Ramos (cell line): Measurements from ENCODE around the gene AGAP1.

ENCODE experiments used
- in situ Hi-C: fragments of 300-500 bp; cut with MboI; formaldehyde crosslinking; loops from one replicate; pipeline ENCODE4 v1.14.3; 2022; ENCODE audit warnings: low sequenced_read_pairs; ENCODE audit not compliant: unreplicated experiment

AGAP1 gene

GRCh38 chr2:235563056-235563910 lies 69.4 kb downstream of the AGAP1 start:
- in situ Hi-C loops = no loop called here

GRCh38 chr2:235564066-235564465 lies 70.2 kb downstream of the AGAP1 start:
- in situ Hi-C loops = no loop called here

DNA sequence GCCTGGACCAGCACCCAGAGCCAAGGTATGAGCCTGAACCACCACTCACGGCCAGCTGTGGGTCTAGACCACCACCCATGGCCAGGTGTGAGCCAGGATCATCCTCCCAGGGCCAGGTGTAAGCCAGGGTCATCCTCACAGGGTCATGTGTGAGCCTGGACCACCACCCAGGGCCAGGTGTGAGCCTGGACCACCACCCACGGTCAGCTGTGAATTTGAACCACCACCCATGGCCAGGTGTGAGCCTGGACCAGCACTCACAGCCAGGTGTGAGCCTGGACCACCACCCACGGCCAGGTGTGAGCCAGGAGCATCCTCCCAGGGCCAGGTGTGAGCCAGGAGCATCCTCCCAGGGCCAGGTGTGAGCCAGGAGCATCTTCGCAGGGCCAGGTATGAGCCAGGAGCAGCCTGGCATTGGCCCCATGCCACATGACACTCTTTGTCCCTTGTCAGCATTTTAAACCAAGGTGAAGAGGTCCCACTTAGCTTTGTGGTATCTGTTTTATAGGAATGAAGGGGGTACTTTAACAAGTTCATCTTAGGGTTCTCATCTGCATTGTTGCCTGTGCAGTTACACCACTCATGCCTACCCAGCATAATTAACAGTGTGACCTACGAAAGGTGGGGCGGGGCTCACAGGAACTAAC lies 71.2 kb downstream of the AGAP1 start:
- in situ Hi-C loops = no loop called here

- in situ Hi-C loops = no loop called here
Observed at GRCh38 chr2:235566415-235566814, 72.6 kb downstream of the AGAP1 start.

DNA sequence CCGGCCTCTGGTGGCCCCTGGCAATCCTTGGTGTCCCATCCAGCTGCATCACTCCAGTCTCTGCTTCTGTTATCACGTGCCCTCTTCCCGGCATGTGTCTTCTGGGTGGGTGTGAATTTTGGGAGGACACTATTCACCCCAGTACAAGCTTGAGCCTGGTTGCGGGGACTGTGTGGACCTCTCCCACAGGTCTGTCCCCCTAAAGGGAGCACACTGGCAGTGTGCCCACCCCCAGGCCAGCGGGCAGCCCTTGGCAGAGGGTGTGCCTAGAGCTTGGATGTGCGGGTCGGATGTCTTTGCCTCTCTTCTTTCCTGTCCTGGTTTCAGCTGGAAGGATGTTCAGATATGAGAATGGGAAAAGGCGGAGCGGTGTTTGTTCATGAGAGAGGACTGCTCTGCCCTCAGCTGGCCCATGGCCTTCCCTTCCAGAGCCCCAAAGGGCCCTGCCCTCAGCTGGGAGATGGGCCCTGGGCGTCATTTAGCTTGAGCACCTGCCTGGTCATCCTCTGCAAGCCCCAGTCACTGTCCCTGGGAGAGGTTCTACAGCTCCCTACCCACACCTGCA lies 73.2 kb downstream of the AGAP1 start:
- in situ Hi-C loops = no loop called here

GRCh38 chr2:235567842-235568241 lies 74.0 kb downstream of the AGAP1 start:
- in situ Hi-C loops = no loop called here

GRCh38 chr2:235568431-235568830 lies 74.6 kb downstream of the AGAP1 start:
- in situ Hi-C loops = no loop called here

DNA sequence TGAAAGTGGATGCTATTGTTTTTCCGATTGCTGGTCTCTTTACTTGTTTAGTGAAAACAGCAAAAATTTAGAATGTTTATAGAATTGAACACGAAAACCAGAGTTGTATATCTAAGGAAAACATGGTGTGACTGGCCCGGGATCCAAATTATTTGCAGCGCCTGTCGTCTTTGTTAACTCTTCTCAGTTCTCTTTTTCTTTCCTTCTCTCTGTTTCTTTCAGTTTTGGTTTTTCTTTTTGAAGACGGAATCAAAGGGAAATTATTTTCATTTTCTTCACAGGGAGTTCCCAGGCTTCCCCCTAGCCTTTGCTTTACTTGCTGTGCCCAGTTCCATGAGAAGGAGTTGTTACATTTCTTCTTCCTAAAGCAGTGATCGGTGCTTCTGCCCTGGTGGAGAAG lies 76.0 kb downstream of the AGAP1 start:
- in situ Hi-C loops = no loop called here

DNA sequence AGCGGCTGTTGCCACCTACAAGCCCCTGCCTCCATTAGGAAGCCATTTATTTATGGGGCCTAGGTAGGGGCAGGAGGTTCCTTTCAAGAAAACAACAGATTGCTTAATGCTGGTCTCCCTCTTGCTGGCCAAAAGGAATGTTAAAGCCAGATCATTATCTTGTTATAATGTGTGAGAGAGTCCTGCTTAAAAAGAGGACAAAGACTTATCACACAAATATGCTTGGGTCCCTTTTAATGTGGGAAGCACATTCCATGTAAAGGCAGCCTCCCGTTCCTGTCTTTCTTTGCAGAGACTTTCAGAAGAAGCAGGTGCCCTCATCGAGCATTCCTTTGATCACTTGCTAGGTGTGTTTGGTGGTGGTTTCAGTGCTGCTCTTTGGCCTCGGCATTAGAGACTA lies 76.4 kb downstream of the AGAP1 start:
- in situ Hi-C loops = no loop called here

DNA sequence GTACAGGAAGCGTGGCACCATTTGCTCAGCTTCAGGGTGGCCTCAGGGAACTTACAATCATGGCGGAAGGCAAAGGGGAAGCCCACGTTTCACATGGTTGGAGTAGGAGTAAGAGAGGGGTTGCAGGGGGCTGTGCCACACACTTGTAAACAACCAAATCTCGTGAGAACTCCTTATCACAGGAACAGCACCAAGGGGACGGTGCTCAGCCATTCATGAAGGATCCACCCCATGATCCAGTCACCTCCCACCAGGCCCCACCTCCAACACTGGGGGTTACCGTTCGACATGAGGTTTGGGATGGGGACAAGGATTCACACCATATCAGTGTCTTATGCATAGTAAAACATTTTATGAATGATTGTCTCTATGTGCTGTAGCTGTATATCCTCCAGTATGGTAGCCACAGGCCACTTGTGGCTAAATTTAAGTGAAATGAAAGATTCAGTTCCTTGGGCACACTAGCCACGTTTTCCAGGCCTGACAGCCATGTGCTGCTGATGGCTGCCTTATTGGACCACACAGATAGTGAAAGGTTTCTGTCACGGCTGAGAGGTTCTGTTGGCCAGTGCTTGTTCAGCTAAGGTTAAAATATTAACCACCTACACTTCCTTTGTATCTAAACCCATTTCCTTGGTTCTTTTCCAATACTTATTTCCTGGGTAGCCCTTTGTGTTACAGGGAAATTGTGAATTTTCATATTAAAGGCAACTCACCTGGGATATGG lies 77.3 kb downstream of the AGAP1 start:
- in situ Hi-C loops = no loop called here

- in situ Hi-C loops = no loop called here
Observed at GRCh38 chr2:235572592-235572991, 78.7 kb downstream of the AGAP1 start.

GRCh38 chr2:235573331-235574221 lies 79.7 kb downstream of the AGAP1 start:
- in situ Hi-C loops = no loop called here

- in situ Hi-C loops = no loop called here
Observed at GRCh38 chr2:235575431-235575830, 81.6 kb downstream of the AGAP1 start.

- in situ Hi-C loops = no loop called here
Observed at GRCh38 chr2:235575904-235576303, 82.1 kb downstream of the AGAP1 start.

GRCh38 chr2:235576337-235576910 lies 82.6 kb downstream of the AGAP1 start:
- in situ Hi-C loops = no loop called here

DNA sequence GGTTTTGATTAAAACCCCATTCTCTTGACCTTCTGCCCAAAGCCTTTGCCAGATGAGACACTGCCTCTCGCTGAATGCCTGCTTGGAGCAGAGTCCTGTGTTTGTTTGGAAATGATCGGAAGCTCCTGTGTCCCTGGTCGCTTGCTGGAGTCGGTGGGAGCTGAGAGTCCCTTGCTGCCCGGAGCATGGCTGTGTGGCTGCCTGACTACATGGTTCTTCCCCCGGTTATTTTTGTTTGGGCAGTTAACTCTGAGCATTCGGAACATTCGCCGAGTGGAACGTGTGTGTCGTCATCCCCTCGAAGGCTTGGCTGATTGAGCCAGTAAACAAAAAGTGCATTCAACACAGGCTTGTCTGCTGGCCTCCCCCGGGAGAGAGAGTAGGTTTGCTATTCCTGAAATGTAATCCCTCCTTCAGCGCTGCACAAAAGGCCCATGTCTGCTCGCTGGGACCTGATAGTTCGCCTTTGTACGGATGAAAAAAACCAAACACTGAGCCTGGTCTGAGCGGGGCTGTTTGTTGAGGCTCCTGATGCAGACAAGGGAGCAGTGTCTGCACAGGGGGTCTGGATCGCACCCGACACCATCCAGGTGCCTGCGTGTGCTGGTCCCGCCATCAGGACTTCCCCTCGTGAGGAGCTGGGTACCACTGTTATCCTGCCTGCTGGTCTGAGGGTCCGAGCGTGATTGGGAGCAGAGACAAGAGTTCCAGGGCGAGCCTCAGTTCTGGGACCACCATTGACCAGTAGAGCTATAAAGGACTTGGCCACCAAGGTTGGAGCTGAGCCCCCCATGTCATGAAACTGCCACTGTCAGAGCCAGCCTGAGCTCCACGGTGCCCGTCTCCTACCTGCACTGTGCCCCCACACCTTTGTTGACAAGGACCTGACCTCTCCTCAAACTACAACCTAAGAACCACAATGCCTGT lies 83.8 kb downstream of the AGAP1 start:
- in situ Hi-C loops = no loop called here

GRCh38 chr2:235579128-235579527 lies 85.3 kb downstream of the AGAP1 start:
- in situ Hi-C loops = no loop called here

DNA sequence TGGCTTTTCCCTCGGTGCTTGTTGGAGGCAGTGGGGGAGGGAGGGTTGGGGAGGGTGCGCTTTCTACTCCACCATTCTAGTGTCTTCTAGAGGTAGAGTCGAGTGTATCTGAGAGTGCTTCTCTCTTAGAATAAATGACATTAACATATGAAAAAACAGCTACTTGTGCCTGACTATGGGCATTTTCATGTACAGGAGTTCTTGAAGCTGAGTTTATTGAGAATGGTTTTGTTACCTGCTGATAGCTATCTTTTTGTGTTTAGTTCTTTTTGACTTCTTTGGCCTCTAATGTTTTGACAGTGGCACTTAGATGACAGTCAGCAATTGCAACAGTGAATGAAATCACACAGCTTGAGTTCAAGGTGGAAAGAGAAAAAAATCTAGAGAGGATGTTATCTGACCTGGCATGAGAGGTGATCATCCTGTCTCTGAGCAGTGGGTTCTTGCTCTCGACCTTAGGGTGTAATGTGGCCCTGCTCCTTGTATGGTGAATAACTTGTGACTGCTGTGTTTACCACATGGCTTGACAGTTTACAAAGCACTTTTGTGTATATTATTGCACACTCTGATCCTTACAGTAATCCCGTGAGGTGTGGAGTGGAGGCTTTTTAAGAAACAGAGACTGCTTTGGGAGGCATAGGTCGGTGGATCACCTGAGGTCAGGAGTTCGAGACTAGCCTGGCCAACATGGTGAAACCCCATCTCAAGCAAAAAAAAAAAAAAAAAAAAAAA lies 86.7 kb downstream of the AGAP1 start:
- in situ Hi-C loops = no loop called here
